Measurements from ENCODE around the gene NDEL1.

GRCh38 chr17:8463099-8463498 lies 27.4 kb downstream of the NDEL1 start:
- no peak for TF ChIP-seq CTCF (IDR thresholded peaks at IDR 0.05)
- TF ChIP-seq POLR2A (IDR thresholded peaks at IDR 0.05) = no peak
